Memory B cell (primary cell): ENCODE results near the gene GSK3B.

Experiments used
- ATAC-seq: fragments of 150-1000 bp; cut with Tn5 transposase; 2 replicates; pipeline ENCODE4 v1.10.0; 2021; ENCODE audit warnings: low read depth, mild to moderate bottlenecking, moderate library complexity
- DNase-seq, 2 donors: peaks; one replicate each; pipeline ENCODE4 v3.0.0; 2022; ENCODE audit warnings: low spot score in 2 of 2
- H3K27ac Mint-ChIP-seq: one replicate; pipeline ENCODE4 v1.8.0; 2022; ENCODE audit warnings: mild to moderate bottlenecking, moderate library complexity, mixed read lengths
- H3K27me3 Mint-ChIP-seq: one replicate; pipeline ENCODE4 v1.8.0; 2022; ENCODE audit warnings: mixed read lengths
- H3K36me3 Mint-ChIP-seq: one replicate; pipeline ENCODE4 v1.8.0; 2022; ENCODE audit warnings: mild to moderate bottlenecking, mixed read lengths
- H3K4me1 Mint-ChIP-seq: one replicate; pipeline ENCODE4 v1.8.0; 2022; ENCODE audit warnings: mixed read lengths
- H3K4me3 Mint-ChIP-seq: one replicate; pipeline ENCODE4 v1.8.0; 2022; ENCODE audit warnings: mild to moderate bottlenecking, moderate library complexity, mixed read lengths
- H3K9me3 Mint-ChIP-seq: one replicate; pipeline ENCODE4 v1.8.0; 2022; ENCODE audit warnings: mixed read lengths

The GSK3B gene

GRCh38 chr3:120113128-120114116, 19.2 kb upstream of the GSK3B start:
- Mint-ChIP-seq H3K27me3 (no peaks in the 10 kb centered on the region), H3K27ac (no peak overlapping the region), H3K4me3 (no peak overlapping the region), H3K4me1 (no peaks in the 10 kb centered on the region), H3K9me3 (peaks cover 5% of the 10 kb centered on the region), H3K36me3 (peaks cover 4% of the 10 kb centered on the region)
- ATAC-seq (no peak), DNase-seq (no peak)

GRCh38 chr3:120111898-120112297, 17.7 kb upstream of the GSK3B start:
- Mint-ChIP-seq H3K4me3 (no peak overlapping the region), H3K9me3 (peaks cover 2% of the 10 kb centered on the region), H3K4me1 (peaks cover 3% of the 10 kb centered on the region), H3K27ac (no peak overlapping the region), H3K27me3 (no peaks in the 10 kb centered on the region), H3K36me3 (peaks cover 2% of the 10 kb centered on the region)
- DNase-seq (no peak), ATAC-seq (no peak)

DNA sequence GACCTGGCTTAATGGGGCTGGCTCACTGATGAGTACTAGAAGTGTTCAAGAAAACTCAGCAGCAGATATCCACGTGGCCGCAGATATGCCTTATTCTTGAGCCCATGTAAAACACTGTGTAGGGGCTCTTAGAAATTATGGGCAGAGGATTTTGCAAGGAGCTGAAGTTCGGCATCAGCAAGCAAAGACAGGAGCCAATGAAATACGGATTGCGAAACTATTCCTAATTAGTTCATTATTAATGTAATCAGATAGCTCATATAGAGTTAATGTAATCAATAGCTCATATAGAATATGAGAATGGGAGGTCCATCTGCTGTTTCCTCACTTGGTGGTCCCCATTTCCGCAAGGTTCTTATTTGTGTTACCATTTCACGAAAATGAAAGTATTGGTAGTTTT, 9.0 kb upstream of the GSK3B start:
- DNase-seq (no peak), ATAC-seq (no peak)
- no peaks in the 10 kb centered on the region for H3K9me3 Mint-ChIP-seq
- H3K36me3 Mint-ChIP-seq = peaks cover 15% of the 10 kb centered on the region
- H3K4me3 Mint-ChIP-seq = peak overlapping the region; percentile 57
- no peak overlapping the region for H3K27ac Mint-ChIP-seq
- H3K4me1 Mint-ChIP-seq = peaks cover 27% of the 10 kb centered on the region
- H3K27me3 Mint-ChIP-seq = no peaks in the 10 kb centered on the region

- H3K27me3 Mint-ChIP-seq = no peaks in the 10 kb centered on the region
- no peaks in the 10 kb centered on the region for H3K9me3 Mint-ChIP-seq
- peak overlapping the region; percentile 57 for H3K4me3 Mint-ChIP-seq
- H3K27ac Mint-ChIP-seq = no peak overlapping the region
- no peak for ATAC-seq
- no peak for DNase-seq
- H3K36me3 Mint-ChIP-seq = peaks cover 15% of the 10 kb centered on the region
- H3K4me1 Mint-ChIP-seq = peaks cover 24% of the 10 kb centered on the region
Measured at GRCh38 chr3:120102674-120103073, 8.4 kb upstream of the GSK3B start.

DNA sequence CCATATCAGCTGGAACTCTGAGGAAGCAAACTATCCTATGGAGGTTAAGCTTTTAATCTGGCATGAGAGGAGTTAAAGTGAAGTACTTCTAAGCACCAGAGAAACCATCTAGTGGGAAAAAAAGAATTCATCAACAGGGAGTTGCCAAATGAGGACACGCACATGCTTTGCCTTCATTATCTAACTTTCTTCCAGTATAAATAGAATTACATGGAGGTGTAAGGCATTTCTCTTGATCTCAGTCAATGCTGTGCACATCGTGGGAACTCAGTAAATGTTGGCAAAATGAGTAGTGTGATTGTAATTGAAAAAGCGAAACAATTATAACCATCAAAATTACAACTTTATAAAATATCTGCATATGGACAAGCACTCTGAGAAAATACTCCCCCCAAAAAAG, 8.0 kb upstream of the GSK3B start:
- no peak for DNase-seq
- Mint-ChIP-seq H3K9me3 (no peaks in the 10 kb centered on the region), H3K4me3 (no peak overlapping the region), H3K36me3 (peaks cover 15% of the 10 kb centered on the region), H3K27me3 (no peaks in the 10 kb centered on the region), H3K4me1 (peaks cover 25% of the 10 kb centered on the region), H3K27ac (no peak overlapping the region)
- no peak for ATAC-seq

GRCh38 chr3:120101624-120102023, 7.4 kb upstream of the GSK3B start:
- Mint-ChIP-seq H3K36me3 (peaks cover 15% of the 10 kb centered on the region), H3K4me1 (peaks cover 26% of the 10 kb centered on the region), H3K9me3 (no peaks in the 10 kb centered on the region), H3K27me3 (no peaks in the 10 kb centered on the region), H3K4me3 (no peak overlapping the region), H3K27ac (no peak overlapping the region)
- no peak for ATAC-seq
- DNase-seq = no peak

DNA sequence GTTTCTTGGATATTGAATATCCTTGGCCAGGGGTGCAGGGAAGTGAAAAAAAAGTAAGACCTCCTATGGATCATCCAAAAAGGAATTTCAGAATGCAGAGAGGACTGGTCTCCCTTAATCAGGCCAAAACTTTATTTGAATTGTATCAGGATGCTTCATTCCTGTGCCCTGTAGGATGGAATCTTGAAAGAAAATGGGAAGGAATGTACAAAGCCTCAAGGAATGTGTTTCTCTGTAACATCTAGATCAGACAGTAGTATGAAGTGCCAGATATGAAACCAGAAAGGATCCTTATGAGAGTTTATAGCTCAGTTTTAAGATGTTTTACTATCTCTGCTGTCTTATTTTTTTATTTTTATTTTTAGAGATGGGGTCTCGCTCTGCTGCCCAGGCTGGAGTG, 6.5 kb upstream of the GSK3B start:
- DNase-seq = no peak
- ATAC-seq = no peak
- Mint-ChIP-seq H3K36me3 (peaks cover 15% of the 10 kb centered on the region), H3K27me3 (no peaks in the 10 kb centered on the region), H3K4me3 (no peak overlapping the region), H3K9me3 (no peaks in the 10 kb centered on the region), H3K27ac (no peak overlapping the region), H3K4me1 (peaks cover 30% of the 10 kb centered on the region)

GRCh38 chr3:120098710-120099109, 4.5 kb upstream of the GSK3B start:
- no peak overlapping the region for H3K4me3 Mint-ChIP-seq
- H3K27me3 Mint-ChIP-seq = no peaks in the 10 kb centered on the region
- H3K4me1 Mint-ChIP-seq = peaks cover 29% of the 10 kb centered on the region
- H3K27ac Mint-ChIP-seq = no peak overlapping the region
- ATAC-seq = no peak
- no peak for DNase-seq
- no peaks in the 10 kb centered on the region for H3K9me3 Mint-ChIP-seq
- peaks cover 15% of the 10 kb centered on the region for H3K36me3 Mint-ChIP-seq

- Mint-ChIP-seq H3K4me3 (no peak overlapping the region), H3K4me1 (peaks cover 15% of the 10 kb centered on the region), H3K36me3 (peaks cover 13% of the 10 kb centered on the region), H3K9me3 (no peaks in the 10 kb centered on the region), H3K27ac (no peak overlapping the region), H3K27me3 (no peaks in the 10 kb centered on the region)
- no peak for ATAC-seq
- no peak for DNase-seq
Measured at GRCh38 chr3:120095979-120096426, 1.8 kb upstream of the GSK3B start.

GRCh38 chr3:120095226-120095978, 1.2 kb upstream of the GSK3B start:
- no peak overlapping the region for H3K4me3 Mint-ChIP-seq
- H3K9me3 Mint-ChIP-seq = no peaks in the 10 kb centered on the region
- DNase-seq (peak; percentile 84 to 85), ATAC-seq (peak; percentile 37)
- no peak overlapping the region for H3K27ac Mint-ChIP-seq
- no peaks in the 10 kb centered on the region for H3K27me3 Mint-ChIP-seq
- peaks cover 12% of the 10 kb centered on the region for H3K4me1 Mint-ChIP-seq
- peaks cover 12% of the 10 kb centered on the region for H3K36me3 Mint-ChIP-seq

- H3K9me3 Mint-ChIP-seq = no peaks in the 10 kb centered on the region
- peaks cover 12% of the 10 kb centered on the region for H3K4me1 Mint-ChIP-seq
- DNase-seq (peak in 1 of 2 donors; percentile 99), ATAC-seq (peak; percentile 60)
- no peaks in the 10 kb centered on the region for H3K27me3 Mint-ChIP-seq
- peaks cover 9% of the 10 kb centered on the region for H3K36me3 Mint-ChIP-seq
- no peak overlapping the region for H3K27ac Mint-ChIP-seq
- no peak overlapping the region for H3K4me3 Mint-ChIP-seq
Measured at GRCh38 chr3:120094776-120095225, 554 bp upstream of the GSK3B start.

- DNase-seq (no peak), ATAC-seq (no peak)
- H3K36me3 Mint-ChIP-seq = peaks cover 6% of the 10 kb centered on the region
- peaks cover 16% of the 10 kb centered on the region for H3K4me1 Mint-ChIP-seq
- no peak overlapping the region for H3K27ac Mint-ChIP-seq
- H3K27me3 Mint-ChIP-seq = no peaks in the 10 kb centered on the region
- H3K9me3 Mint-ChIP-seq = no peaks in the 10 kb centered on the region
- H3K4me3 Mint-ChIP-seq = no peak overlapping the region
Measured at GRCh38 chr3:120093119-120093910, 932 bp downstream of the GSK3B start.

DNA sequence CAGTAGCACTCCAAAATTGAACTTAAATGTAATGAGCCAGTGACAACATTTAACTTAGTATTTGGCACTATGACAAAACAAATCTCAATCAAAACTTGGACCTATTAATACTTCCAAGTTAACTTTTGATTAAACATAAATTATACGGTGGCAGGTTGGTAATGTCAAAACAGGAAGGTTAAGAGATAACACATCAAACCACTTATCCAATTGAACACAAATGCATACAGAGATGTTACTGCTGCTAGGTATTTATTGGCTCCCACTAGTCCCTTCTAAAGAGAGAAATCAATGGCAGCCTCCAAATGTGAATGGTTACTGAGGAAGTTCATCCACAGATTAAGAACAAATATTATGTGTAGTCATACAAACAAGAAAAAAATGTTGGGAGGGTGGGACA, 1.8 kb downstream of the GSK3B start:
- ATAC-seq (no peak), DNase-seq (no peak)
- Mint-ChIP-seq H3K36me3 (peaks cover 6% of the 10 kb centered on the region), H3K4me3 (no peak overlapping the region), H3K9me3 (no peaks in the 10 kb centered on the region), H3K27me3 (no peaks in the 10 kb centered on the region), H3K27ac (no peak overlapping the region), H3K4me1 (peaks cover 16% of the 10 kb centered on the region)
